C1 segment of cervical spinal cord (tissue), 14 donors: Measurements from ENCODE around the gene NDRG2.

Source experiments
- DNase-seq, 14 donors: peaks; one replicate each; lab custom pipeline; 2025; lab: John Stamatoyannopoulos, UW

NDRG2 gene

GRCh38 chr14:20971705-20972021 is 53.2 kb downstream of the NDRG2 start:
- no peak for DNase-seq

- peak; percentile 31 to 86 (median 76) for DNase-seq
Observed at GRCh38 chr14:20970983-20971704, 53.7 kb downstream of the NDRG2 start.

GRCh38 chr14:20970647-20970982 is 54.2 kb downstream of the NDRG2 start:
- DNase-seq: no peak

GRCh38 chr14:20969336-20969735 is 55.5 kb downstream of the NDRG2 start:
- DNase-seq: no peak
